MM.1S (cell line): ENCODE measurements around the gene ALAS1.

Experiments used
- EZH2 ChIP-seq: fragments of 300-600 bp; sonication (generic); optimal IDR thresholded peaks from 2 replicates; pipeline ENCODE3; 2017; ENCODE audit warnings: low read depth, mild to moderate bottlenecking, antibody characterized with exemption, low read length, mixed read lengths
- EZH2phosphoT487 ChIP-seq: fragments of 300-600 bp; sonication (generic); IDR thresholded peaks from 2 replicates; pipeline ENCODE4 v1.6.1; 2018; ENCODE audit warnings: antibody characterized with exemption, low read length
- TF ChIP-seq, protein P1 (sequence below): fragments of 300-600 bp; sonication (generic); IDR thresholded peaks from 2 replicates; pipeline ENCODE4 v1.5.1; 2016; ENCODE audit warnings: antibody characterized with exemption, low read length, mixed read lengths

DNA sequence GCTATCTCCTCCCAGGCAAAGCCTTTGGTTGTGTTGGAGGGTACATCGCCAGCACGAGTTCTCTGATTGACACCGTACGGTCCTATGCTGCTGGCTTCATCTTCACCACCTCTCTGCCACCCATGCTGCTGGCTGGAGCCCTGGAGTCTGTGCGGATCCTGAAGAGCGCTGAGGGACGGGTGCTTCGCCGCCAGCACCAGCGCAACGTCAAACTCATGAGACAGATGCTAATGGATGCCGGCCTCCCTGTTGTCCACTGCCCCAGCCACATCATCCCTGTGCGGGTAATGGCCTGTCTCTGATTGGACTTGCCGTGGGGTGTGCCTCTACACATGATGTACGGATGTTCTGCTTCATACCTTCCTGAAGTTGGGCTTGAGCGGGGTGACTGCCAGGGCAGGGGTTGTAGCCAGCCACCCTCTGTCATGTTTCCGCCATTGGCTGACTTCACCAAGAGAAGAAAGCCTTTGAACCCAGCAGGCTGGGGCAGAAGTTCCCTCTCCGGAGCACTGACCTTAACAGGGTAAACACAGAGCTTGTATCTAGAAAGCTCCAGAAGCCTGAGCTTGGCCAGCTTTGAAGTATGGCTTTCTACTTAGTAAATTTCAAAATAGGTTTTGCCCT is 13.4 kb downstream of the ALAS1 start:
- TF ChIP-seq, protein P1, sequence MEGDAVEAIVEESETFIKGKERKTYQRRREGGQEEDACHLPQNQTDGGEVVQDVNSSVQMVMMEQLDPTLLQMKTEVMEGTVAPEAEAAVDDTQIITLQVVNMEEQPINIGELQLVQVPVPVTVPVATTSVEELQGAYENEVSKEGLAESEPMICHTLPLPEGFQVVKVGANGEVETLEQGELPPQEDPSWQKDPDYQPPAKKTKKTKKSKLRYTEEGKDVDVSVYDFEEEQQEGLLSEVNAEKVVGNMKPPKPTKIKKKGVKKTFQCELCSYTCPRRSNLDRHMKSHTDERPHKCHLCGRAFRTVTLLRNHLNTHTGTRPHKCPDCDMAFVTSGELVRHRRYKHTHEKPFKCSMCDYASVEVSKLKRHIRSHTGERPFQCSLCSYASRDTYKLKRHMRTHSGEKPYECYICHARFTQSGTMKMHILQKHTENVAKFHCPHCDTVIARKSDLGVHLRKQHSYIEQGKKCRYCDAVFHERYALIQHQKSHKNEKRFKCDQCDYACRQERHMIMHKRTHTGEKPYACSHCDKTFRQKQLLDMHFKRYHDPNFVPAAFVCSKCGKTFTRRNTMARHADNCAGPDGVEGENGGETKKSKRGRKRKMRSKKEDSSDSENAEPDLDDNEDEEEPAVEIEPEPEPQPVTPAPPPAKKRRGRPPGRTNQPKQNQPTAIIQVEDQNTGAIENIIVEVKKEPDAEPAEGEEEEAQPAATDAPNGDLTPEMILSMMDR, result no peak
- no peak for TF ChIP-seq EZH2
- no peak for TF ChIP-seq EZH2phosphoT487
